HK-2 (cell line): Measurements from ENCODE around the gene RAD51AP2.
"Not testable (repeated sequence)": the region's sequence is repeated elsewhere in the genome, so short reads cannot be mapped to it uniquely, and the experiment has no call there.

Source experiments
- DNase-seq: peaks from one replicate; pipeline ENCODE4 v3.0.0-alpha.2; 2018; ENCODE audit not compliant: unreplicated experiment

The RAD51AP2 gene

DNA sequence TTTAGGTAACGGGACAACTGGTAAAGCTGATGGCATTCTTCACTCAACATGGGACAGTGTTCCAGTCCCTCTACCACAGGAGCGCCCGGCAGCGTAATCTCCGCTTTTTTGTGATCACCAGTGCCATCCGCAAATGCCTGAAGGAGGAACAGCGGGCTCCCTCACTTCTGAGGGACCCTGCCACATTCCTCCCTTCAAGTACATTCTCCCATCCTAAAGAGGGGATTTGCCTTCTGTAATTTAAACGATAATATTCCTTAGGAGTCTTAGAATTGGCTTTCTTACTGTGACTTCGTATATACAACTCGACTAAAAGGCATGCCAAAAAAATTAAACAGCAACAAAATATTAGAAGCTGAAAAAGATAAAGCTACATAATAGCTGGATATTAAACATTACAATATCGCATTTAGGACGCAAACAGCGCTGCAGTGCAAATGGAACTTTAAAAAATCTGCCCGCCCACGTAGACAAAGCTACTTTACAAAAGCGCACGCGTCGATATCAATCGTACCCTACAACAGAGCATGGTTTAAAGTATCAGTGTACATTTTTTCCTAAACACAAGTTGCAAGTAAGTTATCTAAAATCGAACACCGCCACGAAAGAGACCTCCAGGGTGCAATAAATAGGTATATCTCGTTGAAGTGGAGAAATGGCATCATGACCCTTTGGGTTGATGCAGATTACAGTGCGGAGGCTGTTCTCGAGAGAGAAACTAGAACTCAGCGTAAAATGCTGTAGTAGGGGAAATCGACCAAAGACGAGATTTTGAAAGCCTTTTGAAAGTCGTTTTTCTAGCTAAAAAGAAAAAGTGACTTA is 20.0 kb upstream of the RAD51AP2 start:
- no peak for DNase-seq

DNA sequence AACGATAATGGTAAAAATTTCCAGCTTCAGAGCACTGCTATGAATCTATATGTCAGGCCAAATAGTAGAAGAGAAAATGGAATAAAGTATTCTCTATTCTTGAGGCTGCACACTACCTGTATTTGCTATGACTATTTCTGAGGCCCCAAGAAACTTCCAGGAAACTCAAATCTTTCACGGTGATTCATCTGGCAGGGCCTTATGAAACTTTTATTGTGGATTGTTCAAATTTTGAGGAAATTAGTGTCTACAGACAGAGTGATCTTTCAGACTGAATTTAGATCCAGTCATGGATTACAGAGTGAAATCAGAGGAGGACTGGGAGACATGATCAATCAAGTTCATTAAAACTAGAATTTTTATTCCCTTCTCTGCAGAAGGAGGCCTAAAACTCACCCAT is 18.2 kb upstream of the RAD51AP2 start:
- DNase-seq: no peak

DNA sequence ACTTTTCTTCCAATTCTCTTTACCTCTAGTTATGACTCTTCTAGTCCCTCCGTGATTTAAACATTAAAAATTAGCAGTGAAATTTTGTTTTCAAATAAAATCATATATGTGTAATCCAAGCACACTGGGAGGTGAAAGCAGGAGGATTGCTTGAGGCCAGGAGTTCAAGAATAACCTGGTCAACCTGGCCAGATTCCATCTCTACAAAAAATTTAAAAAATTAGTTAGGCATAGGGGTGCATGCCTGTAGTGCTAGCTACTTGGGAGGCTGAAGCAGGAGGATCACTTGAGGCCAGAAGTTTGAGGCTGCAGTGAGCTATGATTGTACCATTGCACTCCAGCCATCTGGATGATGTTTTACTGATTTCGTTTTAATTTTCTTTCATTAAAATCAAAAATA is 15.3 kb upstream of the RAD51AP2 start:
- no peak for DNase-seq

DNA sequence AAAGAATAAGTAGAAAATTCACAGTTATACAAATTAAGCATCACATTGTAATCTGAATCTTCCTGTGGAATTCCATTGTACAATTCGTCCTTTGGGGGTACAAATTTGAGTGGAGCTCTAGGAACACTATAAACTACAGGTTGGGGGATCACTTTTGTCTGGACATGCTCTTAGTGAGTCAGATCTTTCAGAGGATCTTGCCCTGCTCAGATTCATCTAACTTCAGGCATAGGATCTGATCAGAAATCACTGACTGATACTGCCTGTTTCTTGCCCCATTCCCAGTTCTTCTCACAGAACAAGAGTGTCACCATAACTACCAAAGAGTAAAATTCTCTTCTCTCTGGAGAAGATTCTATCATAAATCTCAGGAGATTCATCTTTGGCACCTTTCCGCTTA is 11.5 kb upstream of the RAD51AP2 start:
- no peak for DNase-seq

DNA sequence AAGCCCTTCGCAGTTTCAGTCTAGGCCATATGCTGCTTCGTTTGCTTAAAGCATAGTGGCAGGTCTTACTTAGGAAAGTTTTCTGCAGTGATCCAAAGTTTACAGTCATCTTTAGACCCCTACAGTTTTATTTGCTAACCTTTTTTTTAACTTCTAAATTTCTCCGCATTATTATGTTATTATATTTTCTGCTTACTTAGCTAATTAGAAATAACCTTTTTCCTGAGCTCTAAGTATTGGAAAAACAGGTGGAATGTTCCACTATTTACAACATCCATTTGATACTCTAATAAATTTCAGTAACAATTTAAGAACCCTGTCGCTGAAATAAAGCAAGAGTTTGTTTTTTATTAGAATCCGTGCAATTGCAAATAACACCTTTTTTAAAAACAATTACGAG is 4.1 kb upstream of the RAD51AP2 start:
- no peak for DNase-seq

GRCh38 chr2:17521621-17522020 is 3.4 kb upstream of the RAD51AP2 start:
- no peak for DNase-seq

DNA sequence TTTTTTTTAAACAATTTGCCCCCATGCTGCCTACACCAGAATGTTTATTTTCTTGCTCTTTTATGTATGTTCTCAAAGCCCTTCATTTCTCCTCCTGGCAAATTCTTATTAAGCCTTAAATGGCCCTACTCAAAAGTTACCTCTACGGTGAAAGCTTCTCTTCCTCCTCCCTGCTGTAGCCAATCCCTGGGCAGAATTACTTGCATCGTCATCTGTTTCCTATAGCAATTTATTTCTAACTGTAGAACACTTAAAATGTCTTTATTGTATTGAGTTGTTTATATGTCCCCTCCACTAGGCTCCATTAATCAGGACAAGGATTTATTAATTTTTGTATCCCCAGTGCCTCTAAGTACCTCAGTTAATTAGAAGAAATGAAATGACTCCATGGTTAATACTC is 2.5 kb upstream of the RAD51AP2 start:
- no peak for DNase-seq

GRCh38 chr2:17519486-17519885 is 1.2 kb upstream of the RAD51AP2 start:
- DNase-seq: no peak

GRCh38 chr2:17517481-17518211 is 594 bp downstream of the RAD51AP2 start:
- no peak for DNase-seq

GRCh38 chr2:17515652-17516051 is 2.6 kb downstream of the RAD51AP2 start:
- DNase-seq: no peak

DNA sequence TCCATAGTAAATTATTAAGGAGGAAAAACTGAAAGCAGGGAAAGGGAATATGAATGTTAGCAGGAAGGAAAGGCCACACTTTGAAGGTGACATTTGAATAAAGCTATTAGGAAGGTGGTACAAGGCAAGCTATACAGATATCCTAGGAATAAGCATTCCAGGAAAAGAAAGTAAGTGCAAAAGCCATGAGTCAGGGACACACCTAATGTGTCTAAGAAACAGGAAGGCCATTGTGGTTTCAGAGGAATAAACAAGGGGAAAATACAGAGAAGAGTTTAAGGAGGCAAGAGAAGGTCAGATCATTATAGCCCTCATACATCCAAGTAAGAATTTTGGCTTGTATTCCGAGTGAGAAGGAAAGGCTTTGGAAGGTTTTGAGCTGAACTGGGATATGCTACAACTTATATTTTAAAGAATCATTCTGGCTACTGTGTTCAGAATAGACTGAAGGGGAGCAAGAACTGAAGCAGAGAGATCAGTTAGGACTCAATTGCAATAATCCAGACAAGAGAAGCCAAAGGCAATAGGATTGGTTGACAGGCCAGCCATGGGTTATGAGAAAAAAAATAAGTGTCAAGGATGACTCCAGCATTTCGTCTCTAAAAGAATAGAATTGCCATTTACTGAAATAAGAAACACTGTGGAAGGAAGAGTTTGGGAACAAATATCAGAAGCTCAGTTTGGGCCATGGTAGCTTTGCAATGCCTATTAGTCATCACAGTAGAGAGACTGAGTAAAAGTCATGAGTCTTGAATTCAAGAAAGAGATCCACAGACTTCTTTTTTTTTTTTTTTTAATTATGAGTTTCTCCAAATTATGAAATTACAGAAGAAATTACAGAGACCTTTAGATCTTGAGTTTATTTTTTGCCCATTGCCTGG is 11.3 kb downstream of the RAD51AP2 start:
- DNase-seq: no peak

DNA sequence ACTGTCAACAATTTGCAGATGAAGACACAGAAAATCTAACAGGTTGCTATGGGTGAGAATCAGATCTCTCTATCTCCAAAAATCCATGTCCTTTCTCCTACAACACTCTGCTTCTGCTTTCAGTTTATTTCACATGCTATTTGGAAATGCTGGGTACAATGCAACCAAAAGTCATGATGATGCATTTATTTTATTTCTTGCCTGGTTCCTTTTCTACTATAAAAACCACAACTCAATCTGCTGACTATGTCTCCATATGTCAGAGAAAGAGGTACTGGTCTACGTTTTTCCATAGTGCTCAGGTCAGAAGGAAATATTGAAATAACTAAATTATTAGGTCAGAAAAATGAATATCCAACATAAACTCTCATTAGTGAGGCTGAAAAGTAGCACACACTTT is 20.5 kb downstream of the RAD51AP2 start:
- DNase-seq: no peak

- no peak for DNase-seq
Measured at GRCh38 chr2:17495590-17495989, 22.6 kb downstream of the RAD51AP2 start.

DNA sequence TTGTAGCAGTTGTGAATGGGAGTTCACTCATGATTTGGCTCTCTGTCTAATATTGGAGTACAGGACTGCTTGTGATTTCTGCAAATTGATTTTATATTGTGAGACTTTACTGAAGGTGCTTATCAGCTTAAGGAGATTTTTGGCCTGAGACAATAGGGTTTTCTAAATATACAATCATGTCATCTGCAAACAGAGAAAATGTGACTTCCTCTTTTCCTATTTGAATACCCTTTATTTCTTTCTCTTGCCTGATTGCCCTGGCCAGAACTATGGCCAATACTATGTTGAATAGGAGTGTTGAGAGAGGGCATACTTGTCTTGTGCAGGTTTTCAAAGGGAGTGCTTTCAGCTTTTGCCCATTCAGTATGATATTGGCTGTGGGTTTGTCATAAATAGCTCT is 28.1 kb downstream of the RAD51AP2 start:
- DNase-seq: not testable (repeated sequence)

DNA sequence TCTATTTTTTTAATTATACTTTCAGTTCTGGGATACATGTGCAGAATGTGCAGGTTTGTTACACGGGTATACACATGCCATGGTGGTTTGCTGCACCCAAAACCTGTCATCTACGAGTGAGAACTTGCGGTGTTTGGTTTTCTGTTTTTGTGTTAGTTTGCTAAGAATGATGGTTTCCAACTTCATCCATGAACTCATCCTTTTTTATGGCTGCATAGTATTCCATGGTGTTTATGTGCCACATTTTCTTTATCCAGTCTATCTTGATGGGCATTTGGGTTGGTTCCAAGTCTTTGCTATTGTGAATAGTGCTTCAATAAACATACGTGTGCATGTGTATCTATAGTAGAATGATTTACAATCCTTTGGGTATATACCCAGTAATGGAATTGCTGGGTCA is 29.6 kb downstream of the RAD51AP2 start:
- not testable (repeated sequence) for DNase-seq

GRCh38 chr2:17483496-17483895 is 34.7 kb downstream of the RAD51AP2 start:
- no peak for DNase-seq

DNA sequence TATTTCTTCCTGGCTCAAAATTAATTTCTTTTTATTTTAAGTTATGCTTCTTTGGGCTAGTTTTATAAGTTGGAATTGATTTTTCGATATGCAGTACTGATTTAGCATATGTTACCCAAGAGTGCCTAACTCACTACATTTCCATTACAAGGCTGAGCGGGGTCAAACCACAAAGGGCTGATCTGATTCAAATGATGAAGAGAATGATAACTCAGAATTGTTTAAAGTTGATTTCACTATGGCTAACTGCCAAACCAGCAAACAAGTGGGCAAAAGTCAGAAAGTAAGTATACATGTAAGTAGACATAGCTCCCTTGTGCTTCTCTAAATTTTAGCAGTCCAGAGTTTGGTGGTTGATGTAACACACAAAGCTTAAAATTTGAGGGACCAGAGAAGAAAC is 35.6 kb downstream of the RAD51AP2 start:
- DNase-seq: no peak

DNA sequence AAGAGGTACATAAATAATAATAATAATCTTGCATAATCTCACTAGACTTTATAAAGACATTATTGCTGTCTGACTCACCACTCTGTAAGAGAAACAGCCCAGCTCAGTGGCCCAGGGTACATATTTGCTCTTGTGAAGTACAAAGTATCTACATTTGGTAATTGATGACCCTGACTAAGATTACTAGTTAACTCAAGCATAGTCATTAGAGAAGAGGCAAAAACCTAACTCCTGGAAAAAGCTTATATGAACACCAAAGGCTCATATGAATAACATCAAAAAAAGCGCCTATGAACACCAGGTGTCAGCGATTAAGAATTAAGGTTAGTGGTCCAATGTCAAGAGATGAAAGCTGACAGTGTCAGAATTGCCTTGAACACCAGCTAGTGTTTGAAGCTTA is 38.4 kb downstream of the RAD51AP2 start:
- DNase-seq: no peak

DNA sequence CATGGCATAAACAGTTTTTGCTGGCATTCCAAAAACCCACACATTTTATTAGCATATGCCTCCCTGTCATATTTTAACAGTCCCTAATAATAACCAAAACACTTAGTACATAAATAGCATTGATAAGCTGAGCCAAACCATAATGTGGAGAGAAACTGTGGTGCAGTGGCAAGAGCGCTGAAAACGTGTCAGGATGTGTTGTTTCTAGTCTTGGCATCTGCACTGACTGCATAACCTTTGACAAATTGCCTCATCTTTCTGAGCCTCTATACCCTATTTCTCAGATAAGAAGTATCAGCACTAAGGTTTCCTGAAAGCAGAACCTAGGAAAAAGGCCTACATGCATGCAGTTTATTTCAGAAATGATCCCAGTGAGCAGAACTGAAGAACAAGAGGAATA is 41.4 kb downstream of the RAD51AP2 start:
- DNase-seq: no peak

- DNase-seq: no peak
Measured at GRCh38 chr2:17476064-17476463, 42.2 kb downstream of the RAD51AP2 start.

- no peak for DNase-seq
Measured at GRCh38 chr2:17475286-17475685, 43.0 kb downstream of the RAD51AP2 start.

DNA sequence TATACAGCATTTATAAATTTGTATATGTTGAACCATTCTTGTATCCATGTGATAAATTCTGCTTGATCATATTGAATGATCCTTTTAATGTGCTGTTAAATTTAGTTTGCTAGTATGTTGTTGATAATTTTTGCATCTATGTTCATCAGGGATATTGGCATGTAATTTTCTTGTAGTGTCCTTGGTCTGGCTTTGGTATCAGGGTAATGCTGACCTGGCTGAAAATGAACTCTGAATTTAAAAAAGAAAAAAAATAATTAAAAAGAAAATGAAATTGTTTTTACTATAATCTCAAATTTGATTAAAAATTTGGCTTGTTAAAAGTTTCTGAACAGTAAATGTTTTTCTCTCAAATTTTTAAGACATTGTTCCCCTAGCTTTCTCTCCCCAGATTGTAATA is 46.3 kb downstream of the RAD51AP2 start:
- no peak for DNase-seq
